CD14-positive monocyte (primary cell): ENCODE data around the gene GNAT2. TPM values are rescaled to one million over a fixed set of nuclear protein-coding genes. Genes with fewer than 3 reads are reported as not detected.

Source experiments
- DNase-seq, 3 donors: peaks; one replicate each; pipeline ENCODE4 v3.0.0-alpha.2; 2011 to 2022
- H2AFZ ChIP-seq: 2 replicates; pipeline ENCODE4 v1.6.0; 2012; ENCODE audit warnings: mild to moderate bottlenecking, low read depth, low read length, inconsistent platforms; ENCODE audit not compliant: insufficient read depth, poor library complexity, severe bottlenecking
- H3K27ac ChIP-seq, 2 donors: 1 replicate in 1 of 2; 2 replicates in 1 of 2; pipeline ENCODE4 v1.5.1; 2012 to 2013; ENCODE audit warnings: low read length in 2 of 2, control low read depth in 1 of 2, inconsistent platforms in 1 of 2, low read depth in 1 of 2, mild to moderate bottlenecking in 1 of 2
- H3K27me3 ChIP-seq, 2 donors: one replicate each; pipeline versions ENCODE4 v1.6.0 to v1.6.1; 2011 to 2013; ENCODE audit warnings: low read length in 2 of 2; ENCODE audit not compliant: control insufficient read depth in 2 of 2, insufficient read depth in 2 of 2
- H3K36me3 ChIP-seq, 2 donors: replicated peaks in 1 of 2; 1 replicate in 1 of 2; 2 replicates in 1 of 2; pipeline versions ENCODE4 v1.5.1 to v1.6.1; 2012 to 2013; ENCODE audit warnings: low read length in 2 of 2, control low read depth in 1 of 2, inconsistent platforms in 1 of 2, mild to moderate bottlenecking in 1 of 2; ENCODE audit not compliant: insufficient read depth in 2 of 2, control insufficient read depth in 1 of 2
- H3K4me1 ChIP-seq, 2 donors: 1 replicate in 1 of 2; 2 replicates in 1 of 2; pipeline versions ENCODE4 v1.5.1 to v1.6.1; 2012 to 2013; ENCODE audit warnings: low read length in 2 of 2, control low read depth in 1 of 2, inconsistent platforms in 1 of 2, mild to moderate bottlenecking in 1 of 2, moderate library complexity in 1 of 2; ENCODE audit not compliant: insufficient read depth in 2 of 2, control insufficient read depth in 1 of 2
- H3K4me2 ChIP-seq: replicated peaks from 2 replicates; pipeline ENCODE3; 2012; ENCODE audit warnings: low read length, moderate library complexity, mild to moderate bottlenecking; ENCODE audit not compliant: poor library complexity, severe bottlenecking; ENCODE audit errors: extremely low read depth
- H3K4me3 ChIP-seq, 3 experiments: fragments of 200-600 bp in 1 of 3; sonication (generic) in 1 of 3; replicated peaks in 1 of 3; 1 replicate in 2 of 3; 2 replicates in 1 of 3; pipeline ENCODE4 v1.5.1; 2011 to 2013; ENCODE audit warnings: low read length in 3 of 3, mild to moderate bottlenecking in 3 of 3, control low read depth in 2 of 3, low read depth in 2 of 3, inconsistent platforms in 1 of 3, moderate library complexity in 1 of 3
- H3K79me2 ChIP-seq: 2 replicates; pipeline ENCODE4 v1.6.0; 2012; ENCODE audit warnings: mild to moderate bottlenecking, control low read depth, inconsistent platforms, low read length, moderate library complexity; ENCODE audit not compliant: insufficient read depth
- H3K9ac ChIP-seq: 2 replicates; pipeline ENCODE4 v1.6.0; 2017; ENCODE audit warnings: low read length, mild to moderate bottlenecking; ENCODE audit not compliant: insufficient read depth, poor library complexity, severe bottlenecking
- H3K9me3 ChIP-seq, 2 donors: replicated peaks in 1 of 2; 1 replicate in 1 of 2; 2 replicates in 1 of 2; pipeline versions ENCODE4 v1.5.1 to v1.6.1; 2012 to 2013; ENCODE audit warnings: low read length in 2 of 2, control low read depth in 1 of 2; ENCODE audit not compliant: control insufficient read depth in 1 of 2, insufficient read depth in 1 of 2
- H4K20me1 ChIP-seq: 2 replicates; pipeline ENCODE4 v1.6.0; 2012; ENCODE audit warnings: mild to moderate bottlenecking, low read length, control low read depth, moderate library complexity; ENCODE audit not compliant: insufficient read depth
- H3K27ac Mint-ChIP-seq, 7 donors: one replicate each; pipeline ENCODE4 v1.8.0; 2020; ENCODE audit warnings: mild to moderate bottlenecking in 7 of 7, mixed read lengths in 7 of 7, moderate library complexity in 6 of 7, inconsistent platforms in 2 of 7
- H3K27me3 Mint-ChIP-seq, 3 donors: one replicate each; pipeline ENCODE4 v1.8.0; 2021 to 2022; ENCODE audit warnings: low read depth in 3 of 3, mild to moderate bottlenecking in 3 of 3, mixed read lengths in 3 of 3, moderate library complexity in 3 of 3, inconsistent platforms in 1 of 3
- H3K36me3 Mint-ChIP-seq, 2 donors: one replicate each; pipeline ENCODE4 v1.8.0; 2020; ENCODE audit warnings: mixed read lengths in 2 of 2, inconsistent platforms in 1 of 2, mild to moderate bottlenecking in 1 of 2
- H3K4me1 Mint-ChIP-seq: one replicate; pipeline ENCODE4 v1.8.0; 2020; ENCODE audit warnings: mild to moderate bottlenecking, mixed read lengths
- H3K4me3 Mint-ChIP-seq, 2 donors: one replicate each; pipeline ENCODE4 v1.8.0; 2020; ENCODE audit warnings: mild to moderate bottlenecking in 2 of 2, mixed read lengths in 2 of 2, moderate library complexity in 1 of 2
- H3K9me3 Mint-ChIP-seq, 7 donors: one replicate each; pipeline ENCODE4 v1.8.0; 2020 to 2022; ENCODE audit warnings: mixed read lengths in 7 of 7, mild to moderate bottlenecking in 6 of 7, moderate library complexity in 6 of 7, inconsistent platforms in 2 of 7
- CTCF ChIP-seq: fragments of 200-600 bp; IDR thresholded peaks from one replicate; pipeline ENCODE4 v1.8.0; 2022; ENCODE audit warnings: antibody characterized with exemption, mild to moderate bottlenecking
- WGBS: methylation state at CpG from one replicate; pipeline ENCODE4 v1.1.5; 2013; ENCODE audit warnings: missing lambda C conversion rate; ENCODE audit not compliant: insufficient coverage; 5-methylcytosine and 5-hydroxymethylcytosine counted together
- intact Hi-C, 2 donors: fragments of 100-400 bp; cut with micrococcal nuclease; formaldehyde crosslinking; loops; one replicate each; pipeline versions ENCODE4 v1.15.0 to v1.15.1; 2023
- polyA plus RNA-seq, 3 donors: library from polyadenylated mRNA; depleted of rRNA in 1 of 3; unstranded in 2 of 3; stranded (reverse) in 1 of 3; fragments of 300-500 nt in 2 of 3; fragments of >200 nt in 1 of 3; fragmentation: Illumina TruSeq in 2 of 3; gene quantifications; 1 replicate in 2 of 3; 2 replicates in 1 of 3; pipeline ENCODE4 v1.2.3, GENCODE V29; 2012 to 2021

GNAT2 gene
- polyA plus RNA-seq, 3 donors = 0.05 TPM; not detected in 2

- peak overlapping the region in 1 of 2 donors; percentile 75 for H3K4me3 Mint-ChIP-seq
- Histone ChIP-seq H2AFZ (no peak overlapping the region), H3K79me2 (no peaks in the 10 kb centered on the region), H4K20me1 (no peaks in the 10 kb centered on the region), H3K4me1 (no peaks in the 10 kb centered on the region), H3K27me3 (no peaks in the 10 kb centered on the region), H3K4me2 (peak overlapping the region; percentile 35), H3K36me3 (no peaks in the 10 kb centered on the region), H3K9me3 (no peaks in the 10 kb centered on the region), H3K9ac (no peak overlapping the region), H3K4me3 (peak overlapping the region in 1 of 3 experiments; percentile 49), H3K27ac (no peak overlapping the region)
- peak; percentile 26 for TF ChIP-seq CTCF
- H3K4me1 Mint-ChIP-seq = no peaks in the 10 kb centered on the region
- intact Hi-C loops = loop anchor here in 1 of 2 donors (10.0 kb wide), 1 partner anchor 335 kb away; the partner anchor contains the start of gene AHCYL1
- no CpG with 5 or more reads among the region's 4 CpGs for WGBS
- DNase-seq = no peak
- H3K9me3 Mint-ChIP-seq = peaks cover 0 to 5% (median 0%) of the 10 kb centered on the region in 7 donors
- H3K36me3 Mint-ChIP-seq = no peaks in the 10 kb centered on the region
- no peak overlapping the region for H3K27ac Mint-ChIP-seq
- peaks cover 2 to 19% (median 3%) of the 10 kb centered on the region in 3 donors for H3K27me3 Mint-ChIP-seq
Observed at GRCh38 chr1:109649491-109649914, 30.1 kb upstream of the GNAT2 start.

- H3K27ac Mint-ChIP-seq = no peak overlapping the region
- peaks cover 16% of the 10 kb centered on the region for H3K4me1 Mint-ChIP-seq
- Histone ChIP-seq H3K4me3 (no peak overlapping the region), H2AFZ (no peak overlapping the region), H3K4me1 (peaks cover 7 to 14% of the 10 kb centered on the region in 2 donors), H3K4me2 (no peak overlapping the region), H3K9me3 (no peaks in the 10 kb centered on the region), H3K27me3 (no peaks in the 10 kb centered on the region), H3K79me2 (no peaks in the 10 kb centered on the region), H3K27ac (no peak overlapping the region), H3K36me3 (no peaks in the 10 kb centered on the region), H3K9ac (no peak overlapping the region), H4K20me1 (no peaks in the 10 kb centered on the region)
- peaks cover 2 to 7% (median 5%) of the 10 kb centered on the region in 3 donors for H3K27me3 Mint-ChIP-seq
- peaks cover 0 to 2% of the 10 kb centered on the region in 2 donors for H3K36me3 Mint-ChIP-seq
- no peak overlapping the region for H3K4me3 Mint-ChIP-seq
- intact Hi-C loops = loop anchor here (5.0 to 10.0 kb wide), 2 partner anchors 340 to 368 kb away; partner anchors contain the start of gene AHCYL1 (in 1 of the 2)
- TF ChIP-seq CTCF = no peak
- no peak for DNase-seq
- peaks cover 0 to 5% (median 0%) of the 10 kb centered on the region in 7 donors for H3K9me3 Mint-ChIP-seq
- WGBS = no CpG with 5 or more reads among the region's 10 CpGs
Observed at GRCh38 chr1:109644670-109645069, 25.3 kb upstream of the GNAT2 start.
